GM21360 (cell line): ENCODE data around the gene CCNG2.

Experiments
- ATAC-seq: cut with Tn5 transposase; IDR thresholded peaks from one replicate; pipeline ENCODE4 v1.9.1; 2021; ENCODE audit warnings: mild to moderate bottlenecking, moderate library complexity; ENCODE audit not compliant: unreplicated experiment

The CCNG2 gene

GRCh38 chr4:77174426-77174825, 17.4 kb downstream of the CCNG2 start:
- no peak for ATAC-seq

DNA sequence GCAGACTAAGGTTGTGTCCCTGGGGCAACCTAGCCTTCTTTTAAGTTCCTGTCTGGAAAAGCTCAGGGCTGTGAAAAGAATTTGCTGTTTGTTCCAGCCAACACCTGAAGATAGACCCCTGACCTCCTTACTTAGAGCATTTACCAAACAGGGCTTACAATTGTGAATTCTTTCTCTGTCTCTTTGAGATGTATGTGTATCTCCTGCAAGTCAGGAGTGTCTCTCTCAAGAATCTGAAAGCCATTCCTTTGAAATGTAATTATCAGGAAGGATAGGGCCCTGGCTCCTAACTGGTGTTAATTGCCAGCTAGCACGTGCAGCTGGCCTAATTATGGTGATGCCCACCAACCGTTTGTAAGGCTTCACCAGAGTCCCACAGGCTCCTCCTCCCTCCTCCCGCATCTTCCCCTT, 18.2 kb downstream of the CCNG2 start:
- no peak for ATAC-seq

- no peak for ATAC-seq
Observed at GRCh38 chr4:77176640-77177039, 19.6 kb downstream of the CCNG2 start.

DNA sequence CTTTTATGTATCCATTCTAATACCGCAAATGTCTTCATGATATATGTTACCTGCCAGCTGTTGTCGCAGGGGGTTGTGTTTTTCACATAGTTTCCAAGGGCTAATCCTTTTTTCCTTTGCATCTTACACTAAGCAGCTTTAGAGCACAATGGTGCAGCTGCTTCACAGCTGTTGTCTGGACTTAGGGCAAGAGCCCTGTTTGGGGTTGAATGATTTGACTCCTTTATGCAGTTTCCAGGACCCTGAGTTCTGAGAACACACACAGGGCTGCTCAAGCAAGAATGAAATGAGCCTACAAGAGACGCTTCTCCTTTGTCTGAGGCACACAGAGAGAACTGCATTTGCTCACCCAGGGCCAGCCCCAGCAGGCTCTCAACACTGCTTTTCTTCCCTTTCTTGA, 20.2 kb downstream of the CCNG2 start:
- no peak for ATAC-seq

- ATAC-seq, result no peak
Observed at GRCh38 chr4:77178560-77178959, 21.6 kb downstream of the CCNG2 start.

DNA sequence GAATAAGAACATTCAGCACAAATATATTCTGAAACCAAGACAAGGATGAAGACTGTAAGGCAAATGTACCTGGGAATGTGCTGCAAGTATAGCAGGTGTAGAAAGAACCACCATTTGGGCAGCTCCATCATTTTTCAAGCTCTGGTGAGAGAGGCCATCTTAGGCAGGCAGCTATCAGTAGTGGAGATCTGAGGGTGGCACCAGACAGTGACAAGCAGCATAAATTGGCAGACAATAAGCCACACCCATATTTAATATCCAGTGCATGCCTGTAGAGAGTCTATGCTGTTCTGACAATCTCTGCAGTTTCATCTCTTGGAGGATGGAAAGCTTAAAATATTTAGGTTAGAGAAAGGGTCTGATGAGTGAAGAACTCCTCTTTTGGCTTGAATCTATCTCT, 22.5 kb downstream of the CCNG2 start:
- ATAC-seq, result no peak

GRCh38 chr4:77181720-77182119, 24.7 kb downstream of the CCNG2 start:
- no peak for ATAC-seq

- no peak for ATAC-seq
Observed at GRCh38 chr4:77183777-77184420, 26.9 kb downstream of the CCNG2 start.

- ATAC-seq, result no peak
Observed at GRCh38 chr4:77184974-77185373, 28.0 kb downstream of the CCNG2 start.

DNA sequence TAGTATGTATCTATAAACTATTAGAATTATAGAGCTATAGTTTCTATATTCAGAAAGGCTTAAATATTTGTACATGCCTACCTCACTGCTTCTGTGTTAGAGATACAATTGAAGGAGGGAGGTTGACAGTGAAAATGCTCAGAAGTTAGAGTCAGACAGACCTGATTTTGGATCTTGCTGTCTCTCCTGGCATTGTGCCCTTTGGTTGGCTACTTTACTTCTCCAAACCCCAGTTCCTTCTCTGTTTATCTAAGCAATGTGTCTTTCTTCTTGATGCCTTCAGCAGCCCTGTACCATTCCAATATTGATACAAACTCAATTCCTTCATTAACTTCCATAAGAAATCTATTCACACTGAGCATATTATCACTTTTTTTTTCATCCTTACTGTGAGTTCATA, 28.7 kb downstream of the CCNG2 start:
- ATAC-seq, result no peak

DNA sequence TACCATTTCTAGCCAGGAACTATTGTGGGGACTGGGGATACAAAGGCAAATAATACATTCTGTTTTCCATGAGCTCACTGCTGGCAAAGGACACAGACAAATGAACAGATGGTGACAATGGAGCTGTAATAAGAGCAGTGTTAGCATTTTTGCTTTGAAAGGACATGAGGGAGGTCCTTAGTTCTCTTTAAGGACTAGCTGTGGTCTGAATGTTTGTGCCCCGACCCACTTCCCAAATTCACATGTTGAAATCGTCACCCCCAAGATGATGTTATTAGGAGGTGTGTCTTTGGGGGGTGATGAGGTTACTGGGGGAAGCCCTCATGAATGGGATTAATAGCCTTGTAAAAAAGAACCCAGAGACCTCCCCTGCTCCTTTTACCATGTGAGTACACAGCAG, 30.3 kb downstream of the CCNG2 start:
- no peak for ATAC-seq

DNA sequence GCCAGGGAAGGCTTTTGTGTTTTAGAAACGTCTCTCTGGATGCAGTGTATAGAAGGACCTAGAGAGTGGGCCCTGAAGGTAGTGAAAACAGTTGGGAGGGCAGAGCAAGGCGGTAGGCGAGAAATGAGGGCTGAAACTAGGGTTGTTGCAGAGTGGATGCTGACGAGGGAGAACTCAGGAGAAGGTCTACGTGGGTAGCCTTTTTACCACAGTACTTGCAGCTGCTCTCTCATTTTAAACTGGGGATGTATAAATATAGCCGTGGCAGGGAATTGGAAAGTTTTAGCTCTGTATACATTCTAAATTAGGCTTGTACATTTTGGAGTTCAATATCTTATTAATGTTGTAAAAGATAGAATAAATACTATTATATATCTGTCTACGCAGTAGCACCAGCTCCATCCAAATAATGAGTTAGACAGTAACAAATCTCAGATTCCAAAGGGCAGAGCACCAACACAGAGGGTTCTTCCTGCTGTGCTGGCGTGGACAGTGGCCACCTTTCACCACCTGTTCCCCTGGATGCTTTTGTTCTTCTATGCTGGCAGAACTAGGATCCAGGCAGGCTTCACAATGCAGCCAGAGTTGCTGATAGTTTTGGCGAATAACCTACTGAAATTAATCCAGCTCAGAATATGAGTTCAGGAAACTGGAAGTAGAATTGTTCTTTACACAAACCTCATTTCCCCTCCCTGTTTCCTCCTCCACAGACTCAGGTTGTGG, 31.7 kb downstream of the CCNG2 start:
- ATAC-seq, result no peak

- ATAC-seq, result no peak
Observed at GRCh38 chr4:77189412-77189811, 32.4 kb downstream of the CCNG2 start.

- no peak for ATAC-seq
Observed at GRCh38 chr4:77190053-77190452, 33.0 kb downstream of the CCNG2 start.

GRCh38 chr4:77193046-77193445, 36.0 kb downstream of the CCNG2 start:
- no peak for ATAC-seq

DNA sequence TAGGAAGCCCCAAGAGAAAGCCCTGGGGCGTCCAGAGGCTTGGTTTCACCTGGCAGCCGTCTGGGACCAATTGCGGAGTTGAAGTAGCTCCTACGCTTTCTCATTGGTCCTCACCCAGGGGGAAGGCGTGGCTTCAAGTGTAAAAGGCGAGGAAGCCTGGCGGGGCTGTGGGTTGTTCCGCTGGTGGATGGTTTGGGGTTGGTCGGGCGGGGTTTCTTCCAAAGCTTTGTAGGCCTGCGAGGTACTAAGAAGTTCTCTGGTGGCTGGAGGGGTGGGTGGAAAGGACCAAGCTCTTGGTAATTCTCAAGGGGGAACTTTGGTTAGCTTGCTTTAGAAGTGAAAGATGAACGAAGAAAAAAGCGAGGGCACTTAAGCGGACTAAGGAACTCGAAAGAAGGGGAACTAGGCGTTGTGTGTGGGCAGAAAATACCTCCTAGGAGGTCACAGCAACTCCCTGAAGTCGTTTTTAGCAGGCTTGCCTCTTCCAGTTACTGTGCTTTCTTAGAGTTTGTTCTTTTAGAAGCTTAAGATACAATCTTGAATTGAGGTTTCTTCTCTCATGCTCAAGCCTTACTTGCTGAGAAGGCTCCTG, 36.6 kb downstream of the CCNG2 start:
- peak; percentile 84 for ATAC-seq

DNA sequence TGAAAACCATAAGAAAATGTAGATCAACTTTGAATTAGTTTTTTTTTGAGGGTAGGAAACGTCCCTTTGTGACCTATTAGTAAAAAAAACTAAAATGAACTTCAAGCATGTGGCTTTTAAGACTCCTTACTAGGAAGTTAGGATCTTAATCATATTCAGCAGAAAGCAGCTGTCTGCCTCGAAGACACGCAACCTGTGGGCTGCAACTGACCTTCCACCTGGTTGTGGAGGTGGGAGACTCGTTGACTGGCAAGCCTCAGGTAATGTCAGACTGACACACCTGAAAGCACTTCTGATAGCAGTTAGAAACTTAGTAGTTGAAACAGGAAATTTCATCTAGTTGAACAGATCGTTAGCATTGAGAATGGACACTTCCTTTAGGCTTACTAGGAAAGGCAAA, 37.4 kb downstream of the CCNG2 start:
- no peak for ATAC-seq

- no peak for ATAC-seq
Observed at GRCh38 chr4:77194989-77195388, 38.0 kb downstream of the CCNG2 start.

GRCh38 chr4:77196866-77197265, 39.9 kb downstream of the CCNG2 start:
- ATAC-seq, result peak; percentile 44

- ATAC-seq, result no peak
Observed at GRCh38 chr4:77197361-77197760, 40.4 kb downstream of the CCNG2 start.

DNA sequence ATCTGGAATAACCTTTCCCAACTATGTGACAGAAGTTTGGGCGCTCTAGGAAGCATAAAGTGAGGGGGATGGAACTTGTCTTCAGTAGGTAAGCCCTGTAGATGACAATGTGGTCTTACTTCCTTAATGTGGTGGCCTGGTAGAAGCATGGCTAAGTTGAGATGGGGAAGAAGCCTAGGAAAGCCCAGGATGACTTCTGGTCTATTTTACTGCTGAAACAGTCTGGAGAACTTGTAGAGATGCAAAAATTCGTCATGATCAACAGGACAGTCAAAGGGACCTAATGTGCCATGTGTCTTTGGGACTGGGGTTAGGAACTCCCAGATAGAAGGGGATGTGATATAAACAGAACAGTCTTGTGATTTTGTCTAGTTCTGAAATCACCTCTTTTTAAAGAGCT, 40.8 kb downstream of the CCNG2 start:
- ATAC-seq, result no peak

DNA sequence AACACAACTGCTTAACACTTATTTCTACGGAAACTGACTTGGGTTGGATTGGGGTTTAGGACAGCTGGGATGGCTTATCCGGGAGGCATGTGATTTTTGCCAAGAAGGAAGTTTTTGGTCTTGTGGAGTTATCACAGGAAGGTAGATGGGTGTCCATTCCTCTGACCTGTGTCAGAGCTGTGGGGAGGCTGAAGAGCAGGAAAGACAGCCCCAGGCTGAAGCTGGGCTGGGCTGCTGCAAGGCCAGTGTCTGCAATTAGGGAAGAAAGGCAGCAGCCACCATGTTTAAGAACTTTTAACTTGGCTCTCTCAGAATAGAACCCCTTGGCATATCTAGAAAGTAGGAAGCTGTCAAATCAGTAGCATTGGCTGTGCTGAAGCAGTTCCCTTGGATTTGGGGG, 42.3 kb downstream of the CCNG2 start:
- ATAC-seq, result no peak
